Stomach (tissue), 9 donors: ENCODE results near the gene STARD3. TPM values are rescaled to one million over a fixed set of nuclear protein-coding genes. Genes with fewer than 3 reads are reported as not detected.

ENCODE experiments used
- DNase-seq, 2 donors: peaks; one replicate each; pipeline versions ENCODE4 v3.0.0 to v3.0.0-alpha.2; 2013 to 2019
- H3K27ac ChIP-seq, 5 donors: fragments of 200-600 bp in 4 of 5; sonication (generic) in 4 of 5; one replicate each; pipeline ENCODE4 v1.5.1; 2013 to 2019; ENCODE audit warnings: mild to moderate bottlenecking in 1 of 5, moderate library complexity in 1 of 5
- H3K27me3 ChIP-seq, 3 donors: fragments of 200-600 bp; sonication (generic); one replicate each; pipeline ENCODE4 v1.5.1; 2017 to 2019; ENCODE audit warnings: mixed run types in 1 of 3
- H3K36me3 ChIP-seq, 4 donors: fragments of 200-600 bp; sonication (generic); 1 replicate in 3 of 4; 2 replicates in 1 of 4; pipeline ENCODE4 v1.5.1; 2016 to 2019
- H3K4me1 ChIP-seq, 4 donors: fragments of 200-600 bp; sonication (generic); one replicate each; pipeline ENCODE4 v1.5.1; 2016 to 2019
- H3K4me3 ChIP-seq, 4 donors: fragments of 200-600 bp; sonication (generic) in 3 of 4; one replicate each; pipeline ENCODE4 v1.5.1; 2016 to 2019; ENCODE audit warnings: mild to moderate bottlenecking in 1 of 4
- H3K9me3 ChIP-seq, 4 donors: fragments of 200-600 bp; sonication (generic); one replicate each; pipeline ENCODE4 v1.5.1; 2016 to 2019
- CTCF ChIP-seq, 7 experiments: fragments of 450-650 bp in 4 of 7; fragments of 200-600 bp in 3 of 7; sonication (generic) in 3 of 7; IDR thresholded peaks; one replicate each; pipeline ENCODE4 v1.5.1; 2016 to 2019; ENCODE audit warnings: antibody characterized with exemption in 7 of 7, control low read depth in 2 of 7, mild to moderate bottlenecking in 1 of 7
- EP300 ChIP-seq: sonication (generic); formaldehyde crosslinking; IDR thresholded peaks from one replicate; pipeline ENCODE4 v1.6.1; 2017; ENCODE audit warnings: antibody characterized with exemption
- POLR2A ChIP-seq, 4 donors: fragments of 450-650 bp; IDR thresholded peaks; one replicate each; pipeline ENCODE4 v1.6.1; 2016; ENCODE audit warnings: antibody characterized with exemption in 4 of 4, control low read depth in 2 of 4, mild to moderate bottlenecking in 1 of 4, moderate library complexity in 1 of 4
- POLR2AphosphoS5 ChIP-seq, 3 donors: sonication (generic); formaldehyde crosslinking; IDR thresholded peaks; one replicate each; pipeline ENCODE4 v1.6.1; 2016; ENCODE audit warnings: antibody characterized with exemption in 3 of 3
- WGBS, 5 donors: extraction: QIAGEN DNeasy Blood & Tissue Kit in 3 of 5; methylation state at CpG; one replicate each; pipeline versions ENCODE4 v1.1.5 to v1.1.7; 2013 to 2018; 5-methylcytosine and 5-hydroxymethylcytosine counted together
- intact Hi-C: fragments of 100-400 bp; cut with DNase I; formaldehyde crosslinking; loops from one replicate; pipeline ENCODE4 v1.15.1; 2023; ENCODE audit warnings: low total_unique reads
- polyA plus RNA-seq, 3 donors: library from polyadenylated mRNA; stranded (reverse); fragments of 200-250 nt; gene quantifications; one replicate each; pipeline ENCODE4 v1.2.3, GENCODE V29; 2013
- total RNA-seq, 5 donors: library from RNA; depleted of rRNA; stranded (reverse); fragments of >200 nt; gene quantifications; one replicate each; pipeline versions ENCODE4 v1.1.0 to v1.2.3, GENCODE V29; 2014 to 2016
- donor health status: healthy with polysubstance abuse.
- donor health status: Bipolar disorder and iron deficiency.
- donor health status: healthy.

Gene STARD3
- total and polyA plus RNA-seq, 8 donors: 26.4 to 1,091 (median 52.0) TPM

DNA sequence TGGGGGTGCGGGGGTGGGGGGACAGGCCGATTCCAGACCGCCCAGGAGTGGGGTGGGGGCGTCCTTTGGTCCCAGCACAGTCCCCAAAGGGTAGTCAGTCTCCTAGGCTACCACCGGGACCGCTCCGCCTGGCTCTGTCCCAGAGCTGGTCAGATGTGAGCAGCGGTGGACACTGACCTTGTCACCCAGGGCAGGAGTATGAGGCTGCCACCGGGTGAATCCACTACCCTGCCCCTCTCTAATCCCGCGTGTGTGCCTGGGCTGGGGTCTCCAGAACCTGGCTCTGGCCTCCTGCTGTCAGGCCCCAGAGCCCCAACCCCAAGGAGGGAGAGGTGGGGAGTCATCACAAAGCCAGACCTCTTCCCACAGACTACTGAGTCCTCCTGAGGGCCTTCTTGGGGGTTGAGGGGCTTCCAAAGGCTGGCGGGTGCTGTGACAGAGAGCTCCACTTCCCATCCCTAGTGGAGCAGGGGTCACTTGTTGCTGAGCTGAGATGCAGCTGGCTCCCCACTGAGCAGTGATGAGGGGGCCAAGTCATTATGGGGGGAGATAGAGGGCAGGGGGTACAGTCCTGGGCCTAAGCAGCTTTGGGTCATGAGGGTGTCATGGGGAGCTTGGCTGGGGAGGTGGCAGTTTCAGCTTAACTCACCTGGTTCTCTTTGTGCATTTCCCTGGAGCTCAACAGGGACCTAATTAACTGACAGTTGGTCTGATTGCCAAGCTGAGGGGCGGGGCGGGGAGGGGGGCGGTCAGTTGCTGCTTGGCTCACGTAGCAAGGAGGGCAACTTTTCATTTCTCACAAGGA, 9.0 kb upstream of the STARD3 start:
- DNase-seq: peak in 1 of 2 donors; percentile 62
- 28 to 59% (median 39%) methylated on average over 9 to 16 of the region's 16 CpGs for WGBS, 5 donors

GRCh38 chr17:39628655-39629493, 8.1 kb upstream of the STARD3 start:
- Histone ChIP-seq H3K4me3 (no peak overlapping the region), H3K27ac (peak overlapping the region in 3 of 5 donors; percentile 0 to 69 (median 46)), H3K27me3 (peaks cover 10 to 96% (median 39%) of the 10 kb centered on the region in 3 donors), H3K4me1 (peaks cover 11 to 54% (median 36%) of the 10 kb centered on the region in 4 donors), H3K36me3 (no peaks in the 10 kb centered on the region), H3K9me3 (no peaks in the 10 kb centered on the region)
- no peak for TF ChIP-seq POLR2A (IDR thresholded peaks at IDR 0.05)
- TF ChIP-seq CTCF (IDR thresholded peaks at IDR 0.05): no peak
- no peak for TF ChIP-seq EP300
- TF ChIP-seq POLR2AphosphoS5 (IDR thresholded peaks at IDR 0.05): no peak
- DNase-seq: peak; percentile 49 to 70
- intact Hi-C loops: loop anchor here (5.0 kb wide), 1 partner anchor 123 kb away; no protein-coding TSS in a partner anchor
- 32 to 65% (median 54%) methylated on average over 6 to 10 of the region's 10 CpGs for WGBS, 5 donors

More for the DNA sequence above, 9.0 kb upstream of the STARD3 start:
- peaks cover 10 to 93% (median 39%) of the 10 kb centered on the region in 3 donors for H3K27me3 ChIP-seq
- intact Hi-C loops: loop anchor here (5.0 kb wide), 1 partner anchor 124 kb away; no protein-coding TSS in a partner anchor
- H3K4me3 ChIP-seq: peak overlapping the region in 3 of 4 donors; percentile 34 to 52 (median 37)
- peak overlapping the region in 3 of 5 donors; percentile 7 to 69 (median 56) for H3K27ac ChIP-seq
- H3K36me3 ChIP-seq: no peaks in the 10 kb centered on the region
- TF ChIP-seq POLR2A (IDR thresholded peaks at IDR 0.05) (no peak), CTCF (IDR thresholded peaks at IDR 0.05) (no peak), EP300 (no peak), POLR2AphosphoS5 (IDR thresholded peaks at IDR 0.05) (no peak)
- H3K4me1 ChIP-seq: peaks cover 11 to 54% (median 43%) of the 10 kb centered on the region in 4 donors
- H3K9me3 ChIP-seq: no peaks in the 10 kb centered on the region

- WGBS, 5 donors: 37 to 65% (median 59%) methylated on average over 3 of the region's 3 CpGs
- Histone ChIP-seq H3K27ac (peak overlapping the region in 1 of 5 donors; percentile 69), H3K9me3 (no peaks in the 10 kb centered on the region), H3K27me3 (peaks cover 10 to 90% (median 39%) of the 10 kb centered on the region in 3 donors), H3K4me1 (peaks cover 11 to 52% (median 38%) of the 10 kb centered on the region in 4 donors), H3K36me3 (no peaks in the 10 kb centered on the region), H3K4me3 (no peak overlapping the region)
- DNase-seq: no peak
- intact Hi-C loops: loop anchor here (5.0 kb wide), 1 partner anchor 123 kb away; no protein-coding TSS in a partner anchor
- TF ChIP-seq POLR2AphosphoS5 (IDR thresholded peaks at IDR 0.05) (no peak), CTCF (IDR thresholded peaks at IDR 0.05) (no peak), POLR2A (IDR thresholded peaks at IDR 0.05) (no peak), EP300 (no peak)
Observed at GRCh38 chr17:39629494-39629880, 7.5 kb upstream of the STARD3 start.

- Histone ChIP-seq H3K9me3 (no peaks in the 10 kb centered on the region), H3K36me3 (no peaks in the 10 kb centered on the region), H3K4me3 (no peak overlapping the region), H3K4me1 (peaks cover 11 to 52% (median 41%) of the 10 kb centered on the region in 4 donors), H3K27ac (no peak overlapping the region), H3K27me3 (peaks cover 10 to 86% (median 36%) of the 10 kb centered on the region in 3 donors)
- intact Hi-C loops: loop anchor here (5.0 kb wide), 1 partner anchor 122 kb away; no protein-coding TSS in a partner anchor
- DNase-seq: no peak
- TF ChIP-seq CTCF (IDR thresholded peaks at IDR 0.05): no peak
- no peak for TF ChIP-seq POLR2A (IDR thresholded peaks at IDR 0.05)
- no peak for TF ChIP-seq EP300
- no peak for TF ChIP-seq POLR2AphosphoS5 (IDR thresholded peaks at IDR 0.05)
- WGBS, 5 donors: 72 to 91% (median 82%) methylated on average over 10 to 12 of the region's 12 CpGs
Observed at GRCh38 chr17:39629898-39630297, 7.0 kb upstream of the STARD3 start.
